GM18867 (cell line): Measurements from ENCODE around the gene FGD1.
"Not testable (repeated sequence)": the region's sequence is repeated elsewhere in the genome, so short reads cannot be mapped to it uniquely, and the experiment has no call there.

Source experiments
- ATAC-seq: cut with Tn5 transposase; IDR thresholded peaks from one replicate; pipeline ENCODE4 v1.9.1; 2021; ENCODE audit warnings: mild to moderate bottlenecking, moderate library complexity; ENCODE audit not compliant: unreplicated experiment

FGD1 gene

GRCh38 chrX:54495814-54496516, at the start of gene FGD1:
Gene FGD1 (minus strand): TSS chrX:54496234. CDS start chrX:54495432, 802 bp downstream.
- ATAC-seq = no peak

- ATAC-seq = not testable (repeated sequence)
Measured at GRCh38 chrX:54542239-54542638, 46.2 kb upstream of the FGD1 start.

- ATAC-seq = no peak
Measured at GRCh38 chrX:54540289-54540688, 44.3 kb upstream of the FGD1 start.

GRCh38 chrX:54534271-54534670, 38.2 kb upstream of the FGD1 start:
- no peak for ATAC-seq

DNA sequence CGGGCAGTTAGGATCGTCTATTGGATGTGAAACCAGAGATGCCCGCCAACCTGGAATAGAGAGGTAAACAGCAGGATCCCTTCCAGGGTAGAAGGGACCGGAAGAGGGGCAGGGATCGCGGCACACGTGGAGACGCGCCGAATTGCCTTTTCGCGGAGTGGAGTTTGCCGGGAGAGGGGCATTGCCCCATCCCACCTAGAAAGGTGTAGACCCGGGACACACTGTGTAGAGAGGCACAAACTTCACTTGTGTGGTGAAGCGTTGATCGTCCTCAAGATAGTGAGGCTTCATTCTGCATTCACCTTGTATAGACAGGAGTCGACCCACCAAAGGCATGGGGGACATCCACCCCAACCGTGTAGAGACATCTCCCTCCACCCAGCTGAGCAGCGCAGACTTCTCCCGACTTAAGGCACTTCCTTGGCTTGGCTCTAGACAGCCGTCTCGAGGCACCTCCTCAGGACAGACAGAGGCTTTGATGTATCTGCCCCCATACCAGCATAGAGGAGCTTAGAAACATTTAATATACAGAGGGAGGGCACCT, 34.4 kb upstream of the FGD1 start:
- no peak for ATAC-seq

GRCh38 chrX:54529552-54530356, 33.7 kb upstream of the FGD1 start, which contains the start of gene GNL3L:
Gene GNL3L (plus strand): TSS chrX:54530219. CDS start chrX:54532567, 2,348 bp downstream.
- ATAC-seq = peak; percentile 76

- ATAC-seq = no peak
Measured at GRCh38 chrX:54529151-54529550, 33.1 kb upstream of the FGD1 start.

DNA sequence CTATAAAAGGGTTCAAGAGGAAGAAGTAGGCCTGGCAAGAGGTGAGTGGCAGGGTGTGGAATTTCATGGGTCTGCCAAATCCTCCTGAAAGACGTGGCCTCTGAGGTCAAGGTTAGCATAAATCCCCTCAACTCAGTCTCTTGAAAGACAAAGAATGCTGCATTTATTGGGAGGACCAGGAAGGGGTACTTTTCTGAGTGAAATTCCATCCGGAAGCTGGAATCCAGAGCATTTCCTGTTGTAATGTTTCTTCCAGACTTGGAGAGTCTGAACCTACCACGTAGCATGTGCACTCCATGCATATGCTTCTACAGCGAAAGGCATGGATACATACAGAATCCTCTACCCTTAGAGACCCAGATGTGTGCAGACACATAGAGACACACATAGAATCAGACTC, 13.4 kb upstream of the FGD1 start:
- no peak for ATAC-seq

DNA sequence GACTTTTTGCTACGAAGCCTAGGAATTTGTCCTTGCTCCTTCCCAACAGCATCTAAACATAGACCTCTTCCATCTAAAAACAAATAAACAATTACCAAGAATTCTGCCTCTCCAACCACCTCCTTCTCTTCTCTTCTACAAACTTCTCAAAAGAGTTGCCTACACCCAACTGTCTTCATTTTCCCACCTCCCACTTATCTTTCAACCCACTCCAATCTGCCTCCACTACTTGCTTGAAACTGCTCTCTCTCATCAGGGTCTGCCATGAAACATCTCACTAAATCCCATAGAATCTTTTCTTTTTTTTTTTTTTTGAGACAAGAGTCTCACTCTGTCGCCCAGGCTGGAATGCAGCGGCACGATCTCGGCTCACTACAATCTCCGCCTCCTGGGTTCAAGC, 902 bp upstream of the FGD1 start:
- no peak for ATAC-seq

- ATAC-seq = no peak
Measured at GRCh38 chrX:54496517-54496852, 451 bp upstream of the FGD1 start.

DNA sequence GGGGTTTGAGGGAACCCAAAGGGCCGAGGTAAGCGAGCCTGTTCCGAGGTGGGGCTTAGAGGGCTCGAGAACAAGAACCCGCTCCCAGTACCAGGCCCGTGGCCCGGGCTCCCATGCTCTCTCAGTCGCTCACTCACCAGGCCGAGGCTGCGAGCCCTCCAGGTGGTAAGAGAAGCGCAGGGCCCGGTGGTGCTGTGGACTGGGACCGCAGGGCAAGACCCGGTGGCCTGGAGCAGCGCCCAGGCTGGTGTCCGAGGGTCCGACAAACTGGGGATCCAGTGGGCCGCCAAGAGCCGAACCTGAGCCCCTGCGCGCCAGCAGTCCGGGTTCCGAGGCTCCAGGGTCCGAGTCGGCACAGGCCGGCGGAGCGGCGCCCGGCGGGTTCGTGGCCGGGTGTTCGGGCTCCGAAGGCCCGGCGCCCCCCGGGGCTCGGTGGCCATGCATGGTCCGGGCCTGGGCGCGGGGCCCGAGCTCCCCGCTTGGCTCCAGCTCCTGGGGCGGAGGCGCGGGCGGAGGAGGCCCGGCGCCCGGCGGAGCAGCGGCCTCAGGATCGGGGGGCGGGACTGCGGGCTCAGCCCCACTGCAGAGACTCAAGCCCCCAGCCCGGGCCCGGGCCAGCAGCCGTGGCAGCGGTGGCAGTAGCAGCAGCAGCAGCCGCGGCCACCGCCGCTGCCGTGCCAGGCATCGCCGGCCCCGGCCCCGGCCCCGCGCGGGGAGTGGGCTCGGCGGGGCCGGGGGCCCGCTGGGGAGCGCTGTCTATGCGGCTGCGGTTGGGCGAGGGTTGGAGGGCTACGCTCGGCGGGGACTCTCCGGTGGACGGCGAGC, 833 bp downstream of the FGD1 start:
- ATAC-seq = no peak

DNA sequence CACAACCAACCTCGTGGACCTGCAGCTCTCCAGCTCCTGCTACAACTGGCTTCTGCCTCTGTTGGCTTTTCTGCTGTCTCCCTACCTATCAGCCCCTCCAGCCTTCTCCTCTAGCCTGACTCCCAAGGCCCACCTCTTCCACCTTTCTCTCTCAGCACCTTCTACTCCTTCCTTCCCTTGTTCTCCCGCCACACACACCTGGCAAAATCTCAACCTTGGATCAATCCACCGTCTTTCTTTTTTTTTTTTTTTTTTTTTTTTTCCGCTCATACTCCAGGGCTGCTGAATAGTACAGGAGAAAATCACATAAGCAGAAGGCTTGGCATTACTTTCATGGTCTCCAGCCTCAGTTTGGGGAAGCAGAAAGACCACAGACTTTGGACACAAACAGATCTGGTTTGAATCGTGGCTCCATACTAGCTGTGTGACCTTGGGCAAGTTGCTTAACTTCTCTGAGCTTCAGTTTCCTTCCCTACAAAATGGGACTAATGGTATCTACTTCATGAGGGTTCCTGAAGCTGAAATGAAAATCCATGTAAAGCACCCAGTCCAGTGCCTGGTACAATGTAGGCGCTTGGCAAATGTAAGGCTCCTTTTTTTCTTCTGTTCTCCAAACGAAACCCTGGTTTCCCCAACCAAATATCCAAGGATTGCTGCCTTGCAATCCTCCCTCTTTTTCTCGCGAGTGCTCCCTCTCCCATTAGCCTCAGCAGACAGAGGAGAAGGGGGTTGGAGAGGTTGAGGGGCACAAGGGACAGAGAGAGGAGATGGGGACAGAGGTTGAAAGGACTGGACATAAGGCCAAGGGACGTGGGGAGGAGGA, 1.7 kb downstream of the FGD1 start:
- ATAC-seq = no peak

GRCh38 chrX:54492340-54492739, 3.7 kb downstream of the FGD1 start:
- ATAC-seq = no peak

DNA sequence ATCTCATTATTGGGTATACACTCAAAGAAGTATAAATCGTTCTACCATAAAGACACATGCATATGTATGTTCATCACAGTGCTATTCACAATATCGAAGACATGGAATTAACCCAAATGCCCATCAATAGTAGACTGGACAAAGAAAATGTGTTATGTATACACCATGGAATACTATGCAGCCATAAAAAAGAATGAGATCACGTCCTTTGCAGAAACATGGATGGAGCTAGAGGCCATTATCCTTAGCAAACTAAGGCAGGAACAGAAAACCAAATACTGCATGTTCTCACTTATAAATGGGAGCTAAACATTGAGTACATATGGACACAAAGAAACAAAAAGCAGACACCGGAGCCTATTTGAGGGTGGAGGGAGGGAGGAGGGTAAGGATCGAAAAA, 6.2 kb downstream of the FGD1 start:
- ATAC-seq = not testable (repeated sequence)

DNA sequence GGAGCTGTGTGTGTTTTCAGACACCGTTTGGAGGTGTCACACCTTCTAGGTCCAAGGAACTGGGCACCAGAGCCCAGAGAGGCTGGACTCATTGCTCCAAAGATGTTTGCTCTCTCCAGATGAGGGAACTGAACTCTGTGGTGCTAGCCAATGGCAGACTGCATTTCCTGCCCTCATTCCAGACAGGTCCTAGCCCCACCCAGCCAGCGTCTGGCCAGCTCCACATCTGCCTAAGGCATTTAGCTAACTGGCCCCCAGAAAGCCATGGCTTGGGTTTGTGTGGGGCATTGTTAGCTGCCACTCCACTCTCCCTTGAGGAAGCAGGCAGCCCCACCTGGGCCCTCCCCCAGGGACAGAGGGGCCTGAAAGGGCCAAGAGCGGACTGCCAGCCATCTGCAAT, 11.4 kb downstream of the FGD1 start:
- no peak for ATAC-seq

DNA sequence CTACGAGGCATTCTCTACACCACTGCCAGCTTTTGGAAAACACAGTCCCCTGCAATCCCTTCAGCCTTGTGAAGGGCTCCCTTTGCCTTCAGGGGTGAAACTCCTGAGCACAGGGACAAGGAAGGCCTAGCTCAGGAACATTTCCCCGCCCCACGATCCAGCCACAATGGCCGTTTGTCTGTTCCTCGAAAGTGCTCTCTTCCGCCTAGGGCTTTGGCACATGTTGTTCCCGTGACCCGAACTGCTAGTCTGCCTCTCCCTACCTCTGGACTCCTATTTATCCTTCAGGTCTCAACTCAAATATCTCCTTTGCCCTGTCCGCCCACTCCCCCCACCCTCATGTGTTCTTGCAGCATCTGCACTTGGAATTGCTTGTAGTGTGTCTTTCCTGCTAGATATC, 12.1 kb downstream of the FGD1 start:
- ATAC-seq = no peak

DNA sequence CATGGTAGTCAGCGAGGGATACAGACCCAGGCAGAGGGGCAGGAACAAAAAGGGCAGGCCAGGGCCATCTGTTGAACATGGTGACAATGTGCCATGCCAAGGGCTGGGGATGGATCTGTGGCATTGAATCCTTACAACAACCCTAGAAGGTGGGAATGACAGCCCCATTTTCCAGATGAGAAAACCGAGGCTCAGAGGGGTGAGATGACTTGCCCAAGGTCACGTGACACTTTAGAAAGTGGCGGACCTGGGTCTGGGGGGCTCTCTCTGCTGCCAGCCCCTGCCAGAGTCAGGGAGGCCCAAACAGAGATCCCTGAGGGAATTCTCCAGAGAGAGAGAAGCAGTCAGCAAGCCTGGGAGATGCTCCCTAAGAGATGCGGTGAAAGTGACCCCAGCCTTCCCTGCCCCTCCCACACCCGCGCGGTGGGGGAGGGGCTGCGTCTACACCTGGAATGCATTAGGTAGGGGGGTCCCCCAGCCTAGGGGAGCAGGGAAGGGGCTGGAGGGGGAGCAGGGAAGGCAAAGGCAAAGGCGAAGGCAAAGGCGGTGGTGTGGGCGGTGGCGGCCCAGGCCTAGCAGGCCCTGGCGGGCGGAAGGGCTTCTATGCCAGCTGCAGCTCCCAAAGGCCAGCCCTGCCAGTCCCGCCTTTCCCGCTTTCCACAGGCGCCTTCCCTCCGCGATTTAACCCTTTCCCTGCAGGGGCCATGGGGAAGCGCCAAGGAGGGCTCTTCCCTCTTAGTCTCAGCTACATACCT, 13.0 kb downstream of the FGD1 start:
- no peak for ATAC-seq

GRCh38 chrX:54479136-54480111, 16.6 kb downstream of the FGD1 start:
- ATAC-seq = no peak
